ENCODE measurements around the gene XAF1.
A peak's percentile ranks its signal among the peaks of the same experiment; 100 is the strongest.
"Not testable (repeated sequence)": the region's sequence is repeated elsewhere in the genome, so short reads cannot be mapped to it uniquely, and the experiment has no call there.

The XAF1 gene, protein sequence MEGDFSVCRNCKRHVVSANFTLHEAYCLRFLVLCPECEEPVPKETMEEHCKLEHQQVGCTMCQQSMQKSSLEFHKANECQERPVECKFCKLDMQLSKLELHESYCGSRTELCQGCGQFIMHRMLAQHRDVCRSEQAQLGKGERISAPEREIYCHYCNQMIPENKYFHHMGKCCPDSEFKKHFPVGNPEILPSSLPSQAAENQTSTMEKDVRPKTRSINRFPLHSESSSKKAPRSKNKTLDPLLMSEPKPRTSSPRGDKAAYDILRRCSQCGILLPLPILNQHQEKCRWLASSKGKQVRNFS

DNA sequence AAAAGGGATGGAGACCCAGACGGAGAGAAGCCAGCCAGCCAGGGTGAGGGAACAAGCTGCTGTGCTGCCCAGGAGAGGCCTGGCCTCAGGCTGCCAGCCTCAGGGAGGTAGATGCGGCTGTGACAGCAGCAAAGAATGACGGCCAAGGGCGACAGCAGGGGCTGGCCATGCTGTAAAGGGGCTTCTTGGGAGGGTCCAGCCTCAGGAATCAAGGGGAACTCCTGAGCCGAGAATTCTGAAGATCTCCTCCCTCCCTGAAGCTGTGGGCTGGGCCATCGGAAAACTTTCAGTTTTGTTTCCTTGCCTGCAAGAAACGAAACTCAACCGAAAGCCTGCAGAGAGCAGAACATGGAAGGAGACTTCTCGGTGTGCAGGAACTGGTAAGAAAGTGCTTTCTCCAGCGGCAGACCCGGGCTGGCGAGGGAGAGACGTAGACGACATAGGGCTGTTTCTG, at the start of gene XAF1:
Gene XAF1 (plus strand): TSS at position 316 of the 454 bp plus-strand sequence. CDS start 33 bp downstream, at position 349.
- DNase-seq (ENCODE audit: insufficient read length, low spot score) (no peak), FAIRE-seq (no peak)

- DNase-seq (ENCODE audit: insufficient read length, low spot score) = no peak
- no peak for FAIRE-seq
Measured at GRCh38 chr17:6706499-6706898, 49.3 kb upstream of the XAF1 start.

DNA sequence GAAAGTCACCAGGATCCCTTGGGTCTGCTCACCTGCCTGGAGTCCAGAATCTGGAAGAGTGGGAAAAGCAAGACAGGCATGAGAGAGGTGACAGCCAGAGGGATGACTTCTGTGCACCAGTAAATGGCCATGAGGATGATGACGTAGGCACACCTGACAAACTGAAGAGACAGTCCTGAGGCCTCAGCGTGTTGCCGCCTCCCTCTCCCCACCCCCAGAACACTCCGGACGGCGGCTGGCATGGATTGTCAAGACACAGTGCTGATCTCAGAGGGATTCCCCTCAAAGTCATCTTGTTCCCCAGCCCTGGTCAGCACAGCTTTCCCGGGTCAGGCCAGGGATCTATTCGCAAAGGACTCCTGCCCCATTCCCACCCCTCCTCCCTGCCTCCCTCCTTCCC, 48.9 kb upstream of the XAF1 start:
- DNase-seq (ENCODE audit: insufficient read length, low spot score) = no peak
- FAIRE-seq = no peak

GRCh38 chr17:6708357-6708961, 47.4 kb upstream of the XAF1 start:
- FAIRE-seq = no peak

GRCh38 chr17:6710317-6710716, 45.5 kb upstream of the XAF1 start:
- FAIRE-seq = peak; percentile 42

More at GRCh38 chr17:6708357-6708961, 47.4 kb upstream of the XAF1 start:
- no peak for DNase-seq (ENCODE audit: insufficient read length, low spot score)

GRCh38 chr17:6711081-6711674, 44.7 kb upstream of the XAF1 start:
- FAIRE-seq (peak; percentile 90), DNase-seq (ENCODE audit: insufficient read length, low spot score) (no peak)

More at GRCh38 chr17:6710317-6710716, 45.5 kb upstream of the XAF1 start:
- no peak for DNase-seq (ENCODE audit: insufficient read length, low spot score)

- FAIRE-seq (no peak), DNase-seq (ENCODE audit: insufficient read length, low spot score) (no peak)
Measured at GRCh38 chr17:6711681-6712057, 44.2 kb upstream of the XAF1 start.

- no peak for FAIRE-seq
Measured at GRCh38 chr17:6712058-6712853, 43.6 kb upstream of the XAF1 start.

GRCh38 chr17:6712854-6713129, 43.1 kb upstream of the XAF1 start:
- FAIRE-seq = no peak
- DNase-seq (ENCODE audit: insufficient read length, low spot score) = no peak

More at GRCh38 chr17:6712058-6712853, 43.6 kb upstream of the XAF1 start:
- no peak for DNase-seq (ENCODE audit: insufficient read length, low spot score)

- no peak for FAIRE-seq
- DNase-seq (ENCODE audit: insufficient read length, low spot score) = peak; percentile 53
Measured at GRCh38 chr17:6713130-6713917, 42.5 kb upstream of the XAF1 start, which contains the start of gene SLC13A5. Gene SLC13A5, minus strand, starts transcription at chr17:6713369. Its CDS starts 36 bp downstream, at chr17:6713333.

GRCh38 chr17:6713918-6714271, 42.0 kb upstream of the XAF1 start:
- DNase-seq (ENCODE audit: insufficient read length, low spot score) (no peak), FAIRE-seq (no peak)

- DNase-seq (ENCODE audit: insufficient read length, low spot score) = no peak
- no peak for FAIRE-seq
Measured at GRCh38 chr17:6714315-6714874, 41.5 kb upstream of the XAF1 start.

- FAIRE-seq = no peak
- no peak for DNase-seq (ENCODE audit: insufficient read length, low spot score)
Measured at GRCh38 chr17:6716736-6717135, 39.1 kb upstream of the XAF1 start.

GRCh38 chr17:6721744-6722143, 34.1 kb upstream of the XAF1 start:
- FAIRE-seq = no peak
- DNase-seq (ENCODE audit: insufficient read length, low spot score) = no peak

DNA sequence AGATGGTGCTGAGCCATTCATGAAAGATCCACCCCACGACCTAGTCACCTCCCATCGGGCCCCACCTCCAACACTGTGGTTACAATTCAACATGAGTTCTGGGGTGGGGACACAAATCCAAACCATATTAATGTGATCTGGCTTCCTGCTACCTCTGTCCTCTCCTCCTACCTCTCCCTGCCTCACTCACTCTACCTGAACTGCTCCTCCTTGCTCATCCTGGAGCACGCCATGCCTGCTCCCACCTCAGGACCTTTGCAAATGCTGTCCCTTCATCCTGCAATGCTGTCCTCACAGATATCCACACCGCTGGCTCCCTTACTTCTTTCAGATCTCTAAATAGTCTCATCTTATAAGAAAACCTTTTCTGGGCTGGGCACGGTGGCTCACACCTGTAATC, 31.8 kb upstream of the XAF1 start:
- FAIRE-seq (no peak), DNase-seq (ENCODE audit: insufficient read length, low spot score) (no peak)

GRCh38 chr17:6729531-6729930, 26.3 kb upstream of the XAF1 start:
- FAIRE-seq (no peak), DNase-seq (ENCODE audit: insufficient read length, low spot score) (no peak)

GRCh38 chr17:6746665-6747064, 9.2 kb upstream of the XAF1 start:
- FAIRE-seq; DNase-seq (ENCODE audit: insufficient read length, low spot score): not testable (repeated sequence)

GRCh38 chr17:6748617-6749016, 7.2 kb upstream of the XAF1 start:
- DNase-seq (ENCODE audit: insufficient read length, low spot score) = no peak
- FAIRE-seq = no peak

GRCh38 chr17:6749519-6749918, 6.3 kb upstream of the XAF1 start:
- FAIRE-seq = no peak
- DNase-seq (ENCODE audit: insufficient read length, low spot score) = no peak
